Measurements from ENCODE around the gene NADSYN1. TPM values are rescaled to one million over a fixed set of nuclear protein-coding genes. Genes with fewer than 3 reads are reported as not detected.

Gene NADSYN1
- polyA plus RNA-seq, 1 donor: 20.2 TPM

GRCh38 chr11:71474141-71474770 lies 21.3 kb downstream of the NADSYN1 start:
- no peak for DNase-seq (ENCODE audit: low read depth)

- DNase-seq (ENCODE audit: low read depth): no peak
Measured at GRCh38 chr11:71474771-71475483, 21.9 kb downstream of the NADSYN1 start.

- DNase-seq (ENCODE audit: low read depth): no peak
Measured at GRCh38 chr11:71476031-71476430, 23.0 kb downstream of the NADSYN1 start.

- no peak for DNase-seq (ENCODE audit: low read depth)
Measured at GRCh38 chr11:71476926-71477640, 24.1 kb downstream of the NADSYN1 start.

GRCh38 chr11:71477641-71478527 lies 24.9 kb downstream of the NADSYN1 start:
- DNase-seq (ENCODE audit: low read depth): no peak

GRCh38 chr11:71478528-71478840 lies 25.5 kb downstream of the NADSYN1 start:
- no peak for DNase-seq (ENCODE audit: low read depth)

GRCh38 chr11:71481101-71481960 lies 28.3 kb downstream of the NADSYN1 start:
- no peak for DNase-seq (ENCODE audit: low read depth)

GRCh38 chr11:71482216-71482615 lies 29.2 kb downstream of the NADSYN1 start:
- DNase-seq (ENCODE audit: low read depth): no peak

- DNase-seq (ENCODE audit: low read depth): no peak
Measured at GRCh38 chr11:71482746-71483364, 29.9 kb downstream of the NADSYN1 start.

GRCh38 chr11:71483692-71484091 lies 30.7 kb downstream of the NADSYN1 start:
- DNase-seq (ENCODE audit: low read depth): no peak

GRCh38 chr11:71484248-71485062 lies 31.5 kb downstream of the NADSYN1 start:
- DNase-seq (ENCODE audit: low read depth): no peak

- DNase-seq (ENCODE audit: low read depth): no peak
Measured at GRCh38 chr11:71485063-71485399, 32.0 kb downstream of the NADSYN1 start.

- DNase-seq (ENCODE audit: low read depth): no peak
Measured at GRCh38 chr11:71485466-71485865, 32.5 kb downstream of the NADSYN1 start.

- DNase-seq (ENCODE audit: low read depth): no peak
Measured at GRCh38 chr11:71486320-71486719, 33.3 kb downstream of the NADSYN1 start.

- DNase-seq (ENCODE audit: low read depth): no peak
Measured at GRCh38 chr11:71488681-71489270, 35.8 kb downstream of the NADSYN1 start.

- no peak for DNase-seq (ENCODE audit: low read depth)
Measured at GRCh38 chr11:71489311-71490043, 36.5 kb downstream of the NADSYN1 start.

- no peak for DNase-seq (ENCODE audit: low read depth)
Measured at GRCh38 chr11:71490044-71490730, 37.2 kb downstream of the NADSYN1 start.

Data from forelimb muscle (tissue), 1 donor.